Left ventricle myocardium inferior (tissue), 1 donor: Measurements from ENCODE around the gene AFDN. TPM values are rescaled to one million over a fixed set of nuclear protein-coding genes. Genes with fewer than 3 reads are reported as not detected.

Source experiments
- DNase-seq: peaks from one replicate; pipeline ENCODE4 v3.0.0-alpha.2; 2020
- H3K27ac ChIP-seq: fragments of 200-600 bp; replicated peaks from 2 replicates; pipeline ENCODE4 v1.8.0; 2021
- H3K27me3 ChIP-seq: fragments of 200-600 bp; 2 replicates; pipeline ENCODE4 v1.8.0; 2021; ENCODE audit warnings: low read depth
- H3K36me3 ChIP-seq: fragments of 200-600 bp; 2 replicates; pipeline ENCODE4 v1.8.0; 2021
- H3K4me1 ChIP-seq: fragments of 200-600 bp; 2 replicates; pipeline ENCODE4 v1.8.0; 2021
- H3K4me3 ChIP-seq: fragments of 200-600 bp; 2 replicates; pipeline ENCODE4 v1.8.0; 2021; ENCODE audit warnings: mild to moderate bottlenecking, moderate library complexity
- H3K9me3 ChIP-seq: fragments of 200-600 bp; replicated peaks from 2 replicates; pipeline ENCODE4 v1.8.0; 2021
- CTCF ChIP-seq: fragments of 200-600 bp; IDR thresholded peaks from 2 replicates; pipeline ENCODE4 v1.8.0; 2021; ENCODE audit warnings: antibody characterized with exemption, mild to moderate bottlenecking, borderline replicate concordance
- intact Hi-C: fragments of 100-400 bp; cut with micrococcal nuclease; formaldehyde crosslinking; loops from one replicate; pipeline ENCODE4 v1.11.0; 2022
- total RNA-seq: library from RNA; stranded (reverse); fragmentation: NEBNext Ultra II Directional; extraction: Animal tissue kit (Norgen Biotek cat#: 25700); gene quantifications from one replicate; pipeline ENCODE4 v1.2.1, GENCODE V29; 2021
- donor health status: DM: no; HTN: yes; CAD: no; lungs with severe emphysema.

Gene AFDN
- total RNA-seq, 1 donor from 2014 or later: 54.9 TPM

- Histone ChIP-seq H3K4me1 (peaks cover 12% of the 10 kb centered on the region), H3K36me3 (no peaks in the 10 kb centered on the region), H3K27ac (no peak overlapping the region), H3K9me3 (no peaks in the 10 kb centered on the region), H3K4me3 (no peak overlapping the region), H3K27me3 (no peaks in the 10 kb centered on the region)
- no peak for DNase-seq
- intact Hi-C loops: no loop called here
- TF ChIP-seq CTCF: no peak
These were observed 38.7 kb upstream of the AFDN start for GRCh38 chr6:167787896-167788562.

GRCh38 chr6:167788563-167788903 is 38.2 kb upstream of the AFDN start:
- H3K4me1 ChIP-seq: peaks cover 12% of the 10 kb centered on the region
- DNase-seq: no peak
- no peak overlapping the region for H3K27ac ChIP-seq
- H3K9me3 ChIP-seq: no peaks in the 10 kb centered on the region
- no peaks in the 10 kb centered on the region for H3K36me3 ChIP-seq
- intact Hi-C loops: no loop called here
- H3K4me3 ChIP-seq: no peak overlapping the region
- TF ChIP-seq CTCF: no peak
- H3K27me3 ChIP-seq: no peaks in the 10 kb centered on the region

GRCh38 chr6:167789358-167789757 is 37.4 kb upstream of the AFDN start:
- no peak for TF ChIP-seq CTCF
- H3K4me3 ChIP-seq: no peak overlapping the region
- H3K4me1 ChIP-seq: peaks cover 12% of the 10 kb centered on the region
- H3K27ac ChIP-seq: no peak overlapping the region
- H3K9me3 ChIP-seq: no peaks in the 10 kb centered on the region
- no peaks in the 10 kb centered on the region for H3K27me3 ChIP-seq
- intact Hi-C loops: no loop called here
- DNase-seq: no peak
- H3K36me3 ChIP-seq: no peaks in the 10 kb centered on the region

GRCh38 chr6:167791091-167791779 is 35.5 kb upstream of the AFDN start:
- no peak for DNase-seq
- no peak overlapping the region for H3K4me3 ChIP-seq
- no peak for TF ChIP-seq CTCF
- H3K4me1 ChIP-seq: peaks cover 26% of the 10 kb centered on the region
- no peak overlapping the region for H3K27ac ChIP-seq
- H3K36me3 ChIP-seq: no peaks in the 10 kb centered on the region
- intact Hi-C loops: no loop called here
- H3K27me3 ChIP-seq: no peaks in the 10 kb centered on the region
- no peaks in the 10 kb centered on the region for H3K9me3 ChIP-seq

GRCh38 chr6:167791780-167792478 is 34.8 kb upstream of the AFDN start:
- Histone ChIP-seq H3K36me3 (no peaks in the 10 kb centered on the region), H3K27me3 (no peaks in the 10 kb centered on the region), H3K4me3 (no peak overlapping the region), H3K9me3 (no peaks in the 10 kb centered on the region), H3K27ac (no peak overlapping the region), H3K4me1 (peaks cover 26% of the 10 kb centered on the region)
- TF ChIP-seq CTCF: no peak
- intact Hi-C loops: no loop called here
- no peak for DNase-seq
